ENCODE data around the gene GRIN3B.
A peak's percentile ranks its signal among the peaks of the same experiment; 100 is the strongest.

Gene GRIN3B

DNA sequence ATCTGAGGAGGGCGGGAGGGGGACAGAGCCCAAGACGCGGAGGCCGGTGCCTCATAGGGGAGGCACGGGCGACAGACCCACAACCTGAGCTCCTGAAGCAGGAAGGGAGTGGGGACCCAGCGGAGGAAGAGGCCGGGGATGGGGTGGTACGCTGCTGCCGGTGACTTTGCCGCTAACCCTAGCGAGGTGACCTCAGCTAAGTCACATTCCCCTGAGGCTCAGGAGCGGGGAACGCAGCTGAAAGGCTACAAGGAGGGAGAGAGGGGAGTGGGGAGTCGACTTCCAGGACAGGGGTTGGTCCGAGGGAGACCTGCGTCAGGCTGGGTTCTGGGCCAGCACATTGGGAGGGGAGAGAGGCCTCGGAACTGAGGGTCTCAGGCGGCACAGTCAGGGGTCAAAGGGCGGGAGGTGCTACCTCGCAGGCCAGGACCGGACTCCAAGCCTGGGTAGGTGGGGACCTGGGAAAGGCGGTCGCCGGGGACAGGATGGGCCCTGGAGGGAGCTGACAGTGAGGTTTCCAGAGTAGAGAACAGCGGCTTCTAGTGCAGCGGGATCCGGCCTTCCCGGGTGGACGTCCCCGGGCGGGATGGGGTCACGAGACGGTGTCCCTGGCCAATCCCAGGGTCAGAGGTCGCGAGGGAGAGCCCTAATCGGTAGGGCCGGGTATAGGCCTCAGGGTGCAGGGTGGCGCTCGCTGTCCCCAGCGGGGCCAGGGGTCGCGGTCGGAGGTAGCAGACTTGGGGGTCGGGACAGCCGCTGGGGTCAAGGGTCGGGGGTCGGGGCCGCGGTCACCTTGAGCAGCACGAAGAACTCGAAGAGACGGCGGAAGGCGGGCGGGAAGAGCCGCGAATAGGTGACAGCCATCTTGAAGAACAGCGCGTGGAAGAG lies 20.0 kb downstream of the GRIN3B start (continued):
- no peak for TF ChIP-seq ZBTB49 (tag by site-specific recombination; IDR thresholded peaks at IDR 0.05; ENCODE audit: low read depth)
- TF ChIP-seq GLIS2 (tag by site-specific recombination; IDR thresholded peaks at IDR 0.05): no peak; the same call in 1 of the 2 replicates
- TF ChIP-seq ZBTB7A (tag by site-specific recombination; IDR thresholded peaks at IDR 0.05; ENCODE audit: low read depth): peak; percentile 91; the same call in 1 of the 2 replicates
- TF ChIP-seq KLF7 (tag by site-specific recombination; IDR thresholded peaks at IDR 0.05; ENCODE audit: borderline replicate concordance): 0 out of 2 replicates have a peak, but pooled peaks have one; percentile 15
- TF ChIP-seq ZNF211 (tag by site-specific recombination; IDR thresholded peaks at IDR 0.05; ENCODE audit: low read depth): no peak
- no peak for TF ChIP-seq GLI2 (tag by site-specific recombination; IDR thresholded peaks at IDR 0.05; ENCODE audit: borderline replicate concordance, low read depth)
- no peak for TF ChIP-seq ZNF660 (tag by site-specific recombination; IDR thresholded peaks at IDR 0.05)
- 0 out of 2 replicates have a peak, but pooled peaks have one; percentile 16 for TF ChIP-seq PRDM10 (tag by site-specific recombination; IDR thresholded peaks at IDR 0.05)
- TF ChIP-seq KLF8 (tag by site-specific recombination; IDR thresholded peaks at IDR 0.05): peak; percentile 36; the same call in 1 of the 2 replicates
- TF ChIP-seq ZNF155 (tag by site-specific recombination; IDR thresholded peaks at IDR 0.05): no peak
- TF ChIP-seq ZNF157 (tag by site-specific recombination; IDR thresholded peaks at IDR 0.05): no peak
- no peak for TF ChIP-seq ZNF202 (tag by site-specific recombination; IDR thresholded peaks at IDR 0.05; ENCODE audit: borderline replicate concordance)
- no peak for TF ChIP-seq FEZF1 (tag by site-specific recombination; IDR thresholded peaks at IDR 0.05)
- no peak for TF ChIP-seq ZNF394 (tag by site-specific recombination; IDR thresholded peaks at IDR 0.05; ENCODE audit: borderline replicate concordance)
- TF ChIP-seq ZSCAN30 (tag by site-specific recombination; IDR thresholded peaks at IDR 0.05): 0 out of 2 replicates have a peak, but pooled peaks have one; percentile 7
- TF ChIP-seq ZNF391 (tag by site-specific recombination; IDR thresholded peaks at IDR 0.05; ENCODE audit: borderline replicate concordance, low read depth): no peak
- 0 out of 2 replicates have a peak, but pooled peaks have one; percentile 6 for TF ChIP-seq ZNF645 (tag by site-specific recombination; IDR thresholded peaks at IDR 0.05)
- peak; percentile 9; the same call in 1 of the 2 replicates for TF ChIP-seq PATZ1 (tag by site-specific recombination; IDR thresholded peaks at IDR 0.05)
- no peak for TF ChIP-seq MEIS1 (CRISPR knock-in tag; IDR thresholded peaks at IDR 0.05; ENCODE audit: borderline replicate concordance)
- TF ChIP-seq ZNF132 (tag by site-specific recombination; IDR thresholded peaks at IDR 0.05; ENCODE audit: borderline replicate concordance): no peak
- TF ChIP-seq, protein P1, sequence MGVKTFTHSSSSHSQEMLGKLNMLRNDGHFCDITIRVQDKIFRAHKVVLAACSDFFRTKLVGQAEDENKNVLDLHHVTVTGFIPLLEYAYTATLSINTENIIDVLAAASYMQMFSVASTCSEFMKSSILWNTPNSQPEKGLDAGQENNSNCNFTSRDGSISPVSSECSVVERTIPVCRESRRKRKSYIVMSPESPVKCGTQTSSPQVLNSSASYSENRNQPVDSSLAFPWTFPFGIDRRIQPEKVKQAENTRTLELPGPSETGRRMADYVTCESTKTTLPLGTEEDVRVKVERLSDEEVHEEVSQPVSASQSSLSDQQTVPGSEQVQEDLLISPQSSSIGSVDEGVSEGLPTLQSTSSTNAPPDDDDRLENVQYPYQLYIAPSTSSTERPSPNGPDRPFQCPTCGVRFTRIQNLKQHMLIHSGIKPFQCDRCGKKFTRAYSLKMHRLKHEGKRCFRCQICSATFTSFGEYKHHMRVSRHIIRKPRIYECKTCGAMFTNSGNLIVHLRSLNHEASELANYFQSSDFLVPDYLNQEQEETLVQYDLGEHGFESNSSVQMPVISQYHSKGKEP (tag by site-specific recombination; IDR thresholded peaks at IDR 0.05): no peak
- no peak for TF ChIP-seq HOXD13 (CRISPR knock-in tag; IDR thresholded peaks at IDR 0.05; ENCODE audit: borderline replicate concordance)
- TF ChIP-seq ZNF146 (tag by site-specific recombination; IDR thresholded peaks at IDR 0.05): peak; percentile 2; the same call in 1 of the 2 replicates
- peak; percentile 15; the same call in 1 of the 2 replicates for TF ChIP-seq ZBTB20 (tag by site-specific recombination; IDR thresholded peaks at IDR 0.05)
- 0 out of 2 replicates have a peak, but pooled peaks have one; percentile 11 for TF ChIP-seq ZNF324 (tag by site-specific recombination; IDR thresholded peaks at IDR 0.05)
- TF ChIP-seq, protein P2, sequence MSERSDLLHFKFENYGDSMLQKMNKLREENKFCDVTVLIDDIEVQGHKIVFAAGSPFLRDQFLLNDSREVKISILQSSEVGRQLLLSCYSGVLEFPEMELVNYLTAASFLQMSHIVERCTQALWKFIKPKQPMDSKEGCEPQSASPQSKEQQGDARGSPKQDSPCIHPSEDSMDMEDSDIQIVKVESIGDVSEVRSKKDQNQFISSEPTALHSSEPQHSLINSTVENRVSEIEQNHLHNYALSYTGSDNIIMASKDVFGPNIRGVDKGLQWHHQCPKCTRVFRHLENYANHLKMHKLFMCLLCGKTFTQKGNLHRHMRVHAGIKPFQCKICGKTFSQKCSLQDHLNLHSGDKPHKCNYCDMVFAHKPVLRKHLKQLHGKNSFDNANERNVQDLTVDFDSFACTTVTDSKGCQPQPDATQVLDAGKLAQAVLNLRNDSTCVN (tag by site-specific recombination; optimal IDR thresholded peaks at IDR 0.05): peak; percentile 67
